Activated CD4-positive, alpha-beta T cell treated with anti-CD3 and anti-CD28 coated beads, Interleukin-2, amount 10 ng/mL, durations not matched to agents 24 days and 14 days (primary cell): ENCODE measurements around the gene NTN1. TPM values are rescaled to one million over a fixed set of nuclear protein-coding genes. Genes with fewer than 3 reads are reported as not detected.
A peak's percentile ranks its signal among the peaks of the same experiment; 100 is the strongest.

Experiments
- DNase-seq: peaks from one replicate; pipeline ENCODE4 v3.0.0; 2022
- H3K27ac Mint-ChIP-seq: one replicate; pipeline ENCODE4 v1.8.0; 2022; ENCODE audit warnings: mild to moderate bottlenecking, mixed read lengths
- H3K27me3 Mint-ChIP-seq: one replicate; pipeline ENCODE4 v1.8.0; 2022; ENCODE audit warnings: mixed read lengths
- H3K36me3 Mint-ChIP-seq: one replicate; pipeline ENCODE4 v1.8.0; 2022; ENCODE audit warnings: low read depth, mild to moderate bottlenecking, mixed read lengths
- H3K4me1 Mint-ChIP-seq: one replicate; pipeline ENCODE4 v1.8.0; 2021; ENCODE audit warnings: mixed read lengths
- H3K4me3 Mint-ChIP-seq: one replicate; pipeline ENCODE4 v1.8.0; 2022; ENCODE audit warnings: mild to moderate bottlenecking, moderate library complexity, mixed read lengths
- H3K9me3 Mint-ChIP-seq: one replicate; pipeline ENCODE4 v1.8.0; 2021; ENCODE audit warnings: mixed read lengths
- intact Hi-C: fragments of 100-400 bp; cut with micrococcal nuclease; formaldehyde crosslinking; loops from one replicate; pipeline ENCODE4 v1.15.1; 2023
- total RNA-seq: library from RNA; stranded (reverse); gene quantifications from 2 replicates; pipeline ENCODE4 v1.2.3, GENCODE V29; 2022

Gene NTN1
- total RNA-seq, 1 donor from 2014 or later: 0.51 TPM

DNA sequence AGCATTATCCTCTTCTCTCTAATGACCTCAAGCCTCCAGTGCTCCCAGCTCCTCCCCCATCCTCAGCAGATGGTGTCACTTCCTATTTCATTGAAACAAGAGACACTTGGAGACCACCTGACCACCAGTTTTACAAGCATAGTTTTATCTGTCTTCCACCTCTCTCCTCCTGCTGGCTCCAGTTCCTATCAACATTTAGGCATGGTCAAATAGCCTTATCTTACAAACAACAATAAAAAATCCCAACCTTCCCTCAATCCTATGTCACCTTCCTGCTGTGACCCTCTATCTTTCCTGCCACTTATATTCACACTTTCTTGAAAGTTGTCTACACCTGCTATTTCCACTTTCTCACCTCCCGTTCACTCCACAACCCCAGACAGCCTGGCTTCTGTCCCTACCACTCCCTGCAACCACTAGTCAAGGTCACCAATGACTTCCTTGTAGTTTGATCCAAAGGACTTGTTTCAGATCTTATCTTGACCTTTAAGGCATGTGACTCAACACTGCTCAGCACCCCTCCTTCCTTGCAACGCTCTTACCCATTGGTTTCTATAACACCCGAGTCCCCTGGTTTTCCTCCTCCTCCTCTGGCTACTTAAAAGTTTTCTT, 4.3 kb upstream of the NTN1 start:
- Mint-ChIP-seq H3K9me3 (no peaks in the 10 kb centered on the region), H3K4me3 (no peak overlapping the region), H3K27ac (no peak overlapping the region), H3K27me3 (peaks cover 40% of the 10 kb centered on the region), H3K4me1 (no peaks in the 10 kb centered on the region), H3K36me3 (no peaks in the 10 kb centered on the region)
- intact Hi-C loops: no loop called here
- DNase-seq: no peak

DNA sequence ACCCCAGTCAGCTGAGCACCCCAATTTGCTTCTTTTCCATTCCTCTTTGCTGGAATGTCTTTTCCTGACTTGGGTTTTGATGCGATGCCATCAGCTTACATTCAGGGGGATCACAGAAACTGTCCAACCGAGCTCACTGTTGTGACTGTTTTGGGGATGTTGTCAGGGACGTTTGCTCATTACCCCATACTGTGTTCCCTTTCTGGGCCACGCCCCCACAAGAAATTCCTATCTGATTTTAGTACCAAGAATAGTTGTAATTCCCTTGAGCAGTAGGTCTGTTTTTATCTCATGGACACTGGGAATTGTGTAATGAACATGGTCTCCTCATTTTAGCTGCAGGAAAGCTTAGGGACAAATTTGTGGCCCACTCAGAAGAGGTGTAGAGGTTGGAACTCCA, 2.6 kb upstream of the NTN1 start:
- H3K4me3 Mint-ChIP-seq: no peak overlapping the region
- intact Hi-C loops: no loop called here
- H3K9me3 Mint-ChIP-seq: no peaks in the 10 kb centered on the region

DNA sequence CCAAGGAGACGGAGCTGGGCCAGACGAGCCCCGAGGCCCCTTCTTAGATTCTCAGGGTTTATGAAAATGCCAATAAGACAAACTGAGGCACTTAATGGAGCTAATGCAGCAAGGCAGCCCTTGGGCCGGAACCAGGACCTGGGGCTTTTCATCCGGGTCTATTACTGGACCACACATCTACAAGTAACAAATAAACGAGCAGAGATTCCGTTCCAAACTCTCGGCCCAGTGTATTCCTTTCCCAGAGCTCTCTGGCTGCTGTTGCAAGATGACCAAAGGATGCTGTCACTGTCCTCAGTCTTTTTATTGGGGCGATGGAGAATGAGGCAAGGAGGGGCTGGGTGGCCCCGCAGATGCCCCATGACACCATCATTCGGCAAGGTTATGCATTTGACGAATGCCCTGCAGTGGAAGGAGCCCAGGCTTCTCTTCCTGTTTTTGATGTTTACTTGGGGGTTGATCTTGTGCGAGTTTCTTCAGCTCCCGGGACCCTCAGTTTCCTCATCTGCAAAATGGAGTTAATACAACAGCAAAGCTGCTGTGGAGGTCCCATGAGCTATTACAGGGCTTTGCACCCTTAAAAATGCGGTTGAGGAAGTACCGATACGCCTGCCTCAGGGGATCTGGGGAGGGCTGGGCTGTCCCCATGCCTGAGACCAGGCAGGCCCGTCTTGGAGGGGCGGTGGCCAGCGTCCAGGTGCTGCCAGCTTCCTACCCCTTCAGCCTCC, 1.1 kb upstream of the NTN1 start:
- H3K27ac Mint-ChIP-seq: peak overlapping the region; percentile 44
- peaks cover 47% of the 10 kb centered on the region for H3K27me3 Mint-ChIP-seq
- peaks cover 4% of the 10 kb centered on the region for H3K4me1 Mint-ChIP-seq
- no peaks in the 10 kb centered on the region for H3K9me3 Mint-ChIP-seq
- intact Hi-C loops: loop anchor here (2.0 to 5.0 kb wide), 2 partner anchors 17 to 272 kb away; no protein-coding TSS in a partner anchor
- peak overlapping the region; percentile 55 for H3K4me3 Mint-ChIP-seq
- DNase-seq: no peak
- H3K36me3 Mint-ChIP-seq: no peaks in the 10 kb centered on the region

More for the DNA sequence above, 2.6 kb upstream of the NTN1 start:
- H3K4me1 Mint-ChIP-seq: peaks cover 4% of the 10 kb centered on the region
- H3K36me3 Mint-ChIP-seq: no peaks in the 10 kb centered on the region
- no peak for DNase-seq
- peaks cover 36% of the 10 kb centered on the region for H3K27me3 Mint-ChIP-seq
- no peak overlapping the region for H3K27ac Mint-ChIP-seq

DNA sequence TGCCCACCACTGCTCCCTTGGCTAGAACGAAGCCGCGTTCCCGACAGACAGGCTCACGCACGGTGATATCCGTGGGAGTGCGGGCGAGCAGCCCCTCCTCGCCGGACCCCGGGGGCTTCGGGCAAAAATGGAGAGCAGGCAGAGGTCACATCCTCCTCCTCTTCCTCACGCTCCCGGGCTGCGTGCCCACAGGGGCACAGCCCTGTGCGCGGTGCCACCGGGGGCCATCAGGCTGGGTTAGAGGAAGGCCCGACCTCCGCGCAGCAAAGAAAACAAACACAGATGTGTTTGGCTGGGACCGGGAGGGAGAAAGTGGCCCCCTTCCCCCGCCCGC, 519 bp upstream of the NTN1 start:
- intact Hi-C loops: loop anchor here (2.0 to 5.0 kb wide), 2 partner anchors 18 to 272 kb away; no protein-coding TSS in a partner anchor
- Mint-ChIP-seq H3K36me3 (no peaks in the 10 kb centered on the region), H3K27me3 (peaks cover 47% of the 10 kb centered on the region), H3K27ac (no peak overlapping the region), H3K4me3 (peak overlapping the region; percentile 55), H3K9me3 (no peaks in the 10 kb centered on the region), H3K4me1 (peaks cover 4% of the 10 kb centered on the region)
- no peak for DNase-seq

DNA sequence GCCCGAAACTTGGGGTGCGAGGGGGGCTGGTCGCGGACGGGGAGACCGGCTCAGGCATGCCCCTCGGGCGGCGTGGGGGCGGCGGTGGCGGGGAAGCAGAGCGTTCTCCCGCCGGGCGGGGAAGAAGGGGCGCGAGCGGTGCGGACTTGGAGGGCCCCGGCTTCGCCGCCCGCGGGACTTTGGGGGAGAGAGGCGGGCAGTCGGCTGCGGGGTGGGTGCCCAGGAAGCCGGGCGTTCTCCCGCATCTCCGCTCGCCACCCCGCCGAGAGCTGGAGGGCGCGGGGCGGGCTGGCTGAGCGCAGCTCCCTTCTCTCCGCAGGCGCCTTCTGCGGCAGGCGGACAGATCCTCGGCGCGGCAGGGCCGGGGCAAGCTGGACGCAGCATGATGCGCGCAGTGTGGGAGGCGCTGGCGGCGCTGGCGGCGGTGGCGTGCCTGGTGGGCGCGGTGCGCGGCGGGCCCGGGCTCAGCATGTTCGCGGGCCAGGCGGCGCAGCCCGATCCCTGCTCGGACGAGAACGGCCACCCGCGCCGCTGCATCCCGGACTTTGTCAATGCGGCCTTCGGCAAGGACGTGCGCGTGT, 772 bp downstream of the NTN1 start:
- Mint-ChIP-seq H3K36me3 (no peaks in the 10 kb centered on the region), H3K4me1 (peaks cover 4% of the 10 kb centered on the region), H3K27ac (no peak overlapping the region), H3K27me3 (peaks cover 56% of the 10 kb centered on the region), H3K9me3 (no peaks in the 10 kb centered on the region), H3K4me3 (peak overlapping the region; percentile 87)
- intact Hi-C loops: loop anchor here (2.0 to 5.0 kb wide), 2 partner anchors 19 to 270 kb away; no protein-coding TSS in a partner anchor
- DNase-seq: peak; percentile 68

DNA sequence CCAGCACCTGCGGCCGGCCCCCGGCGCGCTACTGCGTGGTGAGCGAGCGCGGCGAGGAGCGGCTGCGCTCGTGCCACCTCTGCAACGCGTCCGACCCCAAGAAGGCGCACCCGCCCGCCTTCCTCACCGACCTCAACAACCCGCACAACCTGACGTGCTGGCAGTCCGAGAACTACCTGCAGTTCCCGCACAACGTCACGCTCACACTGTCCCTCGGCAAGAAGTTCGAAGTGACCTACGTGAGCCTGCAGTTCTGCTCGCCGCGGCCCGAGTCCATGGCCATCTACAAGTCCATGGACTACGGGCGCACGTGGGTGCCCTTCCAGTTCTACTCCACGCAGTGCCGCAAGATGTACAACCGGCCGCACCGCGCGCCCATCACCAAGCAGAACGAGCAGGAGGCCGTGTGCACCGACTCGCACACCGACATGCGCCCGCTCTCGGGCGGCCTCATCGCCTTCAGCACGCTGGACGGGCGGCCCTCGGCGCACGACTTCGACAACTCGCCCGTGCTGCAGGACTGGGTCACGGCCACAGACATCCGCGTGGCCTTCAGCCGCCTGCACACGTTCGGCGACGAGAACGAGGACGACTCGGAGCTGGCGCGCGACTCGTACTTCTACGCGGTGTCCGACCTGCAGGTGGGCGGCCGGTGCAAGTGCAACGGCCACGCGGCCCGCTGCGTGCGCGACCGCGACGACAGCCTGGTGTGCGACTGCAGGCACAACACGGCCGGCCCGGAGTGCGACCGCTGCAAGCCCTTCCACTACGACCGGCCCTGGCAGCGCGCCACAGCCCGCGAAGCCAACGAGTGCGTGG, 1.5 kb downstream of the NTN1 start:
- peak; percentile 70 for DNase-seq

DNA sequence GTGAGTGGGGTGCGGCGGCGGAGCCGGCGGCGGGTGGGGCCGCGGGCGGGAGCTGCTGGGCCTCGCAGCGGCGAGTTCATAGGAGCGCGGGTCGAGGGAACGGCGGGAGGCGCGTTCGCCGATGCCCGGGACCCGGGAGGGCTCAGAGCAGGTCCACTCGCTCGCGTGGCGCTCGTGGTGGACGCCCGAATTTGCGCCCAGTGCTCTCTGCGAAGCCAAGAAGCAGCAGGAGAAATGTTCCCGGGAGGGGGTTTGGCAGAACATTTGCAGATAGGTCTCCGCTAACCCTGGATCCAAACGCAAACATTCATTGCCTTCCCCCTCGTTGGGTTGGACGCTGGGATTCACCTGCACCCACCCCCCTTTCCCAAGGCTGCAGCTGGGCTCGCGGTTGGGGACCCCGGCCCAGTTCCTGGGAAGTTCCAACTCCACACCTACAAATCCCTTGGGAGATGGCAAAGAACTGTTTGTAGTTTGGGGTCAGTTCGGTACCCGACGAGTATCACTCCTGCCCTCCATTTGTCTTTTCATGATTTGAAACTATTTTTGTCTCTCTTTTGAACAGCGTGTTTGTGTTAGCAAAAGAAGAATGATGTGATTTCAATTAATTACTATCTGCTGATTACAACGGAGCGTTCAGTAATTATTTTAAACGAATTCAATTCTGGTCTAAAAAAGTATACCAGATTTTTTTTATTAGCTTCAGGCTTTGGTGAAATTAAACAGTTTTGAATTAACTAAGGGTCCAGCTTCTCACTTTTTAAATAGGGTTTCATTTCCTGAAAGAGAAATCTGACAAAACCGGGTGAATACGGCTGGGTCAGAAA, 2.3 kb downstream of the NTN1 start:
- no peak overlapping the region for H3K4me3 Mint-ChIP-seq
- H3K36me3 Mint-ChIP-seq: no peaks in the 10 kb centered on the region
- H3K27ac Mint-ChIP-seq: no peak overlapping the region
- H3K27me3 Mint-ChIP-seq: peaks cover 60% of the 10 kb centered on the region
- intact Hi-C loops: loop anchor here (5.0 kb wide), 1 partner anchor 269 kb away; no protein-coding TSS in a partner anchor
- DNase-seq: no peak
- H3K9me3 Mint-ChIP-seq: no peaks in the 10 kb centered on the region
- H3K4me1 Mint-ChIP-seq: peaks cover 4% of the 10 kb centered on the region

More for the DNA sequence above, 1.5 kb downstream of the NTN1 start:
- H3K4me1 Mint-ChIP-seq: peaks cover 4% of the 10 kb centered on the region
- H3K27me3 Mint-ChIP-seq: peaks cover 58% of the 10 kb centered on the region
- intact Hi-C loops: loop anchor here (5.0 kb wide), 1 partner anchor 270 kb away; no protein-coding TSS in a partner anchor
- H3K27ac Mint-ChIP-seq: peak overlapping the region; percentile 77
- no peaks in the 10 kb centered on the region for H3K36me3 Mint-ChIP-seq
- H3K4me3 Mint-ChIP-seq: peak overlapping the region; percentile 87
- H3K9me3 Mint-ChIP-seq: no peaks in the 10 kb centered on the region

DNA sequence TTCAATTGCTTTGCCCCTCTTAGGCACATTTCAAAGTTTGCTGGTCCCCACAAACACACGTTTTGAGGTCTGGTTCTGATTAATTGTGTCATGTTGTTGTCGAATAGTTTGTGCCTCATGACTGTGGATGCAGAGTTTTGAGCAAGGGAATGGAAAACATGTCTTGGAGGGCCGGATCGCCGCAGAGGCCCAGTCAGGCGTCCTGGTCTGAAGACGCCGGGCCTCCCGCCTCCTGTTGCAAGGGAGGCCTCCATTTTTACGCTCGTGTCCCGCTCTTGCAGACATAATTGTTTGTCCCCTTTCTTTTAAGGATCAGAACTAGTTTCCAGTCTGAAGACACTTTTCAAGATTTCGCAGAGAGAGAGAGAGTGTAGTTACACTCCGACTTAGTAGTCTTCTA, 3.2 kb downstream of the NTN1 start:
- Mint-ChIP-seq H3K27ac (no peak overlapping the region), H3K4me3 (no peak overlapping the region), H3K9me3 (no peaks in the 10 kb centered on the region), H3K27me3 (peaks cover 56% of the 10 kb centered on the region), H3K4me1 (peaks cover 4% of the 10 kb centered on the region), H3K36me3 (no peaks in the 10 kb centered on the region)
- intact Hi-C loops: loop anchor here (5.0 kb wide), 1 partner anchor 268 kb away; no protein-coding TSS in a partner anchor
- no peak for DNase-seq

DNA sequence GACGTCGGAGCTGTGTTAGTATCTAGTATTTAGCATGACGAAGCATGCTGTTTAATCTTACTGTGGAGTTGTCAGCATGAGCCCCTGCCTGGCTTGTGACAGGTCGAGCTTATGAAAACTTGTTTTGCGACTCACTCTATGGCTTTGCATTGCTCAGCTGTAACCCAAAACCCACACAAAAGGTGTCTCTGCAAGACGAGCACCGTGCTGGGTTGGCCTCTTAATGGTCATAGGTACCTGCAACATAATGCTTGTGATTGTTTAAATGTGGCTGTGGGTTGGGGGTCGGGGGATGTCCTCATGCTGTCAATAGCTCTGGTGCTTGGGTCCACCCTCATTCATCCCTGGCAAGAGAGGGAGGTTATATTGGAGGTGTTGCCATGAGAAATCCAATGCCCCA, 5.4 kb downstream of the NTN1 start:
- peaks cover 4% of the 10 kb centered on the region for H3K4me1 Mint-ChIP-seq
- no peak overlapping the region for H3K4me3 Mint-ChIP-seq
- no peak overlapping the region for H3K27ac Mint-ChIP-seq
- H3K27me3 Mint-ChIP-seq: peaks cover 50% of the 10 kb centered on the region
- H3K36me3 Mint-ChIP-seq: no peaks in the 10 kb centered on the region
- no peaks in the 10 kb centered on the region for H3K9me3 Mint-ChIP-seq
- DNase-seq: no peak
- intact Hi-C loops: loop anchor here (1.0 kb wide), 1 partner anchor 24 kb away; no protein-coding TSS in a partner anchor

DNA sequence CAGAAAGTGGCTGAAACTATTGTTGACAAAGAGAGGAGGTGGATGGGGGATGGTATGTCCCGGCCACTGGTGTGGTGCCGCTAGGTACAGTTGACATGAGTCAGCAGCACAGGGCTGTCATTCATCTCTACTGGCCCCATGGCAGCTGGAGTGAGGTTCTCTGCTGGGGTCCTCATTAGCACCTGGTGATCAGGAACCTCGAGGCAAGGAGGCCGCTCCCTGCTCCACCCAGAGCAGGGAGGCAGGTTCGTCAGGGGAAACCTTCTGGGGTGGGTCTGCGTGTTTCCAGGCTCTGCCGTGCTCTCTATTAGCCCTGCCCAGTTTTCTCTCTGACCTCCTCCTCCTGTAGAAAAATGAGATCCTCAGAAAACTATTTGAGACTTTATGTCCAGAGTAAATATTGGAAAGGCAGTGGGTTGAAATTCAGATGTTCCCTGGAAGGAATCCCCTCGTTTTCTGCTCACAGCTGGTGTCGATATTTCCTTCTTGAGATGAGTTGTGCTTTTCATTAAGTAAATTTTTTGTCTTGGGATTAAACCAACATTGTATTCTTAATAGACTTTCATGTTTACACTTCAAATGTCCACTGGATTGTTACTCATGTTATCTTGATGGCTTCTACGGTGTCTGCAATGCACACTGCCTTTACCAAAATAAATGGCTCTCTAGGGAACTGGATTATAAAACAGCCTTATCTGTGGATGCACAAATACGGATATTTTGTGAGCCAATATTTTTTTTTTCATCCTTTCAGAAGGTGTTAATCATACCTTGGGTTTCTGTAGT, 7.1 kb downstream of the NTN1 start:
- no peak overlapping the region for H3K4me3 Mint-ChIP-seq
- peaks cover 45% of the 10 kb centered on the region for H3K27me3 Mint-ChIP-seq
- intact Hi-C loops: no loop called here
- H3K4me1 Mint-ChIP-seq: no peaks in the 10 kb centered on the region
- DNase-seq: no peak
- H3K27ac Mint-ChIP-seq: no peak overlapping the region
- H3K36me3 Mint-ChIP-seq: no peaks in the 10 kb centered on the region
- H3K9me3 Mint-ChIP-seq: no peaks in the 10 kb centered on the region

DNA sequence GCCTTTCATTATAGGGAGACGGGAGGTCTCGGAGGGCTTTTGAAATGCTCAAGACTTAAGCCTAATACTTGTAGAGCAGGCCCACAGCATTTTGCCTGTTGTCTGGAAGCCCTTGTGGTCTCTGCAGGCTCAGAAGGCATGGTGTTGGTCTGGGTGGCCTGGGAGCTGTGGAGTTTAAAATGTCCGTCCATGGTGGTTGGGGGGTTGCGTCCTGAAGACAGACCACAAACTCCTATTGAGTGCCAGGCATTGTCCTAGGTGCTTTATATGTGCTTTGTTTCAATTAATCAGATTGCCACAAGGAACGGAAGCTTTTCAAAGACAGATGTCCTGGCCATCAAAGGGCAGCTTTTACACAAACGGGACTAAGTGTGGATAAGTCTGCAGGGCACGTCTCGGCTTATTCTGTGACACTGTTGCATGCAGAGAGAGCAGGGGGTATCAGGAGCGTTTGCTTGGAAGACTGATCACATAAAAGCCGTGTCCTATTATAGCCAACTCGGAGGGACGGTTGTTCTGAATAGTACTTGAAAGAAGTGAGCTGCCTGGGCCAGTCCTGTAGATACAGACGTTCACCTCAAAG, 7.8 kb downstream of the NTN1 start:
- DNase-seq: no peak
- no peaks in the 10 kb centered on the region for H3K36me3 Mint-ChIP-seq
- H3K27me3 Mint-ChIP-seq: peaks cover 42% of the 10 kb centered on the region
- no peak overlapping the region for H3K27ac Mint-ChIP-seq
- no peaks in the 10 kb centered on the region for H3K4me1 Mint-ChIP-seq
- intact Hi-C loops: no loop called here
- no peak overlapping the region for H3K4me3 Mint-ChIP-seq
- no peaks in the 10 kb centered on the region for H3K9me3 Mint-ChIP-seq

DNA sequence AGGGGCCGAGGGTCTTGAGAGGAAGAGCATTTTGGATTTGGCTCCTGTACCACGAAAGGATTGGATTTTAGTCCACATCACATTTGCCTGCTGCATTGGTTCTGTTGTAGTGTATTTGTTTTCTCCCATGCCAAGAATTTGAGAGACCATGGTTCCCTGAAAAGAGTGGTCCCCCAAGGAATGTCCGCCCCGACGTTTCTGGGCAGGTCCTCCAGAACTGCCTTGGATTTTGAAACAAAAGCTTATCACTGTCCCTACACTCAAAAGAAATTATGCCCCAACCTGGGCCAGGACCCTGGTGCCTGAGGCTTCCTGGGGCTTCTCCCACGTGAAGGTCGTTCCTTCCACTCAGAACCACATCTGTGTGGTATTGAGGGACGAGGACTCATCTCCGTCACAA, 10.8 kb downstream of the NTN1 start:
- intact Hi-C loops: no loop called here
- no peak for DNase-seq
- H3K4me3 Mint-ChIP-seq: no peak overlapping the region
- H3K4me1 Mint-ChIP-seq: no peaks in the 10 kb centered on the region
- H3K9me3 Mint-ChIP-seq: no peaks in the 10 kb centered on the region
- no peaks in the 10 kb centered on the region for H3K36me3 Mint-ChIP-seq
- peaks cover 19% of the 10 kb centered on the region for H3K27me3 Mint-ChIP-seq
- H3K27ac Mint-ChIP-seq: no peak overlapping the region
